ENCODE measurements around the gene ZNF71.

DNA sequence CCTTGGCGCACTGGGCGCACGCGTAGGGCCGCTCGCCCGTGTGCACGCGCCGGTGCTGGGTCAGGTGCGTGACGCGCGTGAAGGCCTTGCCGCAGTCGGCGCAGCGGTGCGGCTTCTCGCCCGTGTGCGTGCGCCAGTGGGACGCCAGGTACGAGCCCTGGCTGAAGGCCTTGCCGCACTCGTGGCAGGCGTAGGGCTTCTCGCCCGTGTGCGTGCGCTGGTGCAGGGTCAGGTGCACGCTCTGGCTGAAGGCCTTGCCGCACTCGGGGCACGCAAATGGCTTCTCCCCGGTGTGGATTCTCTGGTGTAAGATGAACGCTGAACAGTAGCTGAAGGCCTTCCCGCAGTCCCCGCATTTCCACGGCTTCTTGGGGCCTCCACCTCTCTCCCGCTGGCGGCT is 69.4 kb downstream of the ZNF71 start:
- TF ChIP-seq POLR2A (IDR thresholded peaks at IDR 0.05), result no peak
- TF ChIP-seq, protein P1, sequence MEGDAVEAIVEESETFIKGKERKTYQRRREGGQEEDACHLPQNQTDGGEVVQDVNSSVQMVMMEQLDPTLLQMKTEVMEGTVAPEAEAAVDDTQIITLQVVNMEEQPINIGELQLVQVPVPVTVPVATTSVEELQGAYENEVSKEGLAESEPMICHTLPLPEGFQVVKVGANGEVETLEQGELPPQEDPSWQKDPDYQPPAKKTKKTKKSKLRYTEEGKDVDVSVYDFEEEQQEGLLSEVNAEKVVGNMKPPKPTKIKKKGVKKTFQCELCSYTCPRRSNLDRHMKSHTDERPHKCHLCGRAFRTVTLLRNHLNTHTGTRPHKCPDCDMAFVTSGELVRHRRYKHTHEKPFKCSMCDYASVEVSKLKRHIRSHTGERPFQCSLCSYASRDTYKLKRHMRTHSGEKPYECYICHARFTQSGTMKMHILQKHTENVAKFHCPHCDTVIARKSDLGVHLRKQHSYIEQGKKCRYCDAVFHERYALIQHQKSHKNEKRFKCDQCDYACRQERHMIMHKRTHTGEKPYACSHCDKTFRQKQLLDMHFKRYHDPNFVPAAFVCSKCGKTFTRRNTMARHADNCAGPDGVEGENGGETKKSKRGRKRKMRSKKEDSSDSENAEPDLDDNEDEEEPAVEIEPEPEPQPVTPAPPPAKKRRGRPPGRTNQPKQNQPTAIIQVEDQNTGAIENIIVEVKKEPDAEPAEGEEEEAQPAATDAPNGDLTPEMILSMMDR (IDR thresholded peaks at IDR 0.05), result no peak
